ENCODE data around the gene ATP10B. TPM values are rescaled to one million over a fixed set of nuclear protein-coding genes. Genes with fewer than 3 reads are reported as not detected.

The ATP10B gene
- total and polyA plus RNA-seq, 11 donors, result 0.03 to 0.35 (median 0.09) TPM; not detected in 4

- Histone ChIP-seq H3K27ac (no peak overlapping the region), H3K27me3 (no peaks in the 10 kb centered on the region), H3K4me1 (no peaks in the 10 kb centered on the region), H3K4me3 (no peak overlapping the region), H3K36me3 (no peaks in the 10 kb centered on the region), H3K9me3 (no peaks in the 10 kb centered on the region)
- ATAC-seq, result no peak
- TF ChIP-seq POLR2A (IDR thresholded peaks at IDR 0.05) (no peak), CTCF (IDR thresholded peaks at IDR 0.05) (no peak)
- no peak for DNase-seq
- intact Hi-C loops (cut with DNase I), result no loop called here
These were observed 330.7 kb downstream of the ATP10B start for GRCh38 chr5:160521392-160521663.

DNA sequence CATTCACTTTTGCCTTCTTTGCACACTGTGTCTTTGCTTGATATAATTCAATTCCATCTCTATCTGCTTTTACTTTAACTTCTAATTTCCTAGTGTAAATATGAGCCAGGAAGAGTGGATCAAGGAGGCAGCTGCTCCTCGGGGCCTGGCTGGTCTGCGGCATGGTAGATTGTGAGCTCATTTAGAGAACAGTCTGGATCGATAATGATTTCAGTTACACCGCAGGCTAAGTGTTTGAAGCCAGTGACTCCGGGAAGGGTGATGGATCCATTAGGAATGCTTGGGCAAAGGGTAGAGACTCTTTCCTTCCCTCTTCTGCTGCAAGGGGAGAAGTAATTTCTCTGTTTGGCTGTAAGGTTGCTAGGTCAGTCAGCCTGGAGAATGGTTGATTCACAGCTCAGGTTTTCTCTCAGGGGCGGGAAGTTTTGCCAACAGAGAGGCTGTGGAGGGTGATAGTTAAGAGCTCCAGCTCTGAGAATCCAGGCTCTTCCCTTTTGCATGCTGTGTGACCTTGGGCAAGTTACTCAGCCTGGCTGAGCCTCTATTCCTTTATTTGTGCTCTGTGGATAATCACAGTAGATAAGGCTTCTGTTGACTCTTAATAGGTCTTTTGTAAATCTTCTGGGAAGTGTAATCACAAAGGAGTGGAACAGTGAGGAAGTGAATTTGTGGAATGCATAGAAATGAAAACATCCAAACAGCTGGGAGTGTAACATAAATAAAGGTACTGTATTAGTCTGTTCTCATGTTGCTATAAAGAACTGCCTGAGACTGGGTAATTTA lies 331.2 kb downstream of the ATP10B start:
- TF ChIP-seq POLR2A (IDR thresholded peaks at IDR 0.05) (no peak), CTCF (IDR thresholded peaks at IDR 0.05) (no peak)
- WGBS, 4 donors, result 64 to 83% (median 82%) methylated on average over 6 of the region's 6 CpGs
- ATAC-seq, result no peak

GRCh38 chr5:160516696-160517530 lies 335.1 kb downstream of the ATP10B start:
- Histone ChIP-seq H3K36me3 (no peaks in the 10 kb centered on the region), H3K4me3 (no peak overlapping the region), H3K4me1 (no peaks in the 10 kb centered on the region), H3K27me3 (peaks cover 0 to 22% (median 0%) of the 10 kb centered on the region in 9 donors), H3K9me3 (no peaks in the 10 kb centered on the region), H3K27ac (no peak overlapping the region)
- TF ChIP-seq POLR2A (IDR thresholded peaks at IDR 0.05), result no peak
- no peak for TF ChIP-seq CTCF (IDR thresholded peaks at IDR 0.05)
- no peak for DNase-seq
- intact Hi-C loops (cut with DNase I), result no loop called here
- WGBS, 4 donors, result 72 to 79% (median 76%) methylated on average over 7 to 8 of the region's 8 CpGs
- ATAC-seq, result no peak

More for the DNA sequence above, 331.2 kb downstream of the ATP10B start:
- no peaks in the 10 kb centered on the region for H3K9me3 ChIP-seq
- H3K4me1 ChIP-seq, result no peaks in the 10 kb centered on the region
- no peak overlapping the region for H3K27ac ChIP-seq
- no peak for DNase-seq
- no peak overlapping the region for H3K4me3 ChIP-seq
- intact Hi-C loops (cut with DNase I), result no loop called here
- no peaks in the 10 kb centered on the region for H3K36me3 ChIP-seq
- H3K27me3 ChIP-seq, result peaks cover 0 to under 1% (median 0%) of the 10 kb centered on the region in 9 donors

- Histone ChIP-seq H3K9me3 (no peaks in the 10 kb centered on the region), H3K4me3 (no peak overlapping the region), H3K27me3 (peaks cover 0 to 22% (median 0%) of the 10 kb centered on the region in 9 donors), H3K4me1 (no peaks in the 10 kb centered on the region), H3K27ac (no peak overlapping the region), H3K36me3 (no peaks in the 10 kb centered on the region)
- no peak for DNase-seq
- TF ChIP-seq POLR2A (IDR thresholded peaks at IDR 0.05) (no peak), CTCF (IDR thresholded peaks at IDR 0.05) (no peak)
- WGBS, 4 donors, result 69 to 75% (median 73%) methylated on average over 3 of the region's 3 CpGs
- intact Hi-C loops (cut with DNase I), result no loop called here
- no peak for ATAC-seq
These were observed 337.1 kb downstream of the ATP10B start for GRCh38 chr5:160514866-160515265.
